Neural cell (in vitro differentiated cells): Measurements from ENCODE around the gene OAS1. TPM values are rescaled to one million over a fixed set of nuclear protein-coding genes. Genes with fewer than 3 reads are reported as not detected.

Experiments
- H2AFZ ChIP-seq: fragments of 200-600, 300-800 bp; sonication (generic), shearing (Covaris generic); 2 replicates; pipeline ENCODE4 v1.6.0; 2014; ENCODE audit warnings: low read depth, mild to moderate bottlenecking, antibody characterized with exemption, low read length, moderate library complexity
- H3F3A ChIP-seq: fragments of 200-600 bp; shearing (Covaris generic); 2 replicates; pipeline ENCODE4 v1.6.1; 2016; ENCODE audit warnings: mild to moderate bottlenecking, moderate library complexity, mixed read lengths, antibody characterized with exemption, low read length; ENCODE audit not compliant: insufficient read depth, poor library complexity, severe bottlenecking
- H3K27ac ChIP-seq: fragments of 200-600, 300-800 bp; sonication (generic), shearing (Covaris generic); 2 replicates; pipeline ENCODE4 v1.5.1; 2014; ENCODE audit warnings: mild to moderate bottlenecking, low read length, moderate library complexity
- H3K27me3 ChIP-seq: fragments of 300-800, 200-600 bp; sonication (generic), shearing (Covaris generic); 2 replicates; pipeline ENCODE4 v1.6.0; 2014; ENCODE audit warnings: mild to moderate bottlenecking, low read depth, low read length, moderate library complexity; ENCODE audit not compliant: insufficient read depth
- H3K36me3 ChIP-seq: fragments of 300-800, 200-600 bp; sonication (generic), shearing (Covaris generic); 2 replicates; pipeline ENCODE4 v1.5.1; 2014; ENCODE audit warnings: mild to moderate bottlenecking, antibody characterized with exemption, low read length, moderate library complexity; ENCODE audit not compliant: insufficient read depth
- H3K4me2 ChIP-seq: fragments of 300-800, 200-600 bp; sonication (generic), shearing (Covaris generic); 2 replicates; pipeline ENCODE4 v1.6.0; 2014; ENCODE audit warnings: mild to moderate bottlenecking, low read length
- H3K4me3 ChIP-seq: fragments of 300-800, 200-600 bp; sonication (generic), shearing (Covaris generic); 2 replicates; pipeline ENCODE4 v1.5.1; 2014; ENCODE audit warnings: mild to moderate bottlenecking, low read length, moderate library complexity
- H3K79me2 ChIP-seq: fragments of 200-600 bp; shearing (Covaris generic); replicated peaks from 2 replicates; pipeline ENCODE4 v1.6.0; 2014; ENCODE audit warnings: mild to moderate bottlenecking, low read length, moderate library complexity; ENCODE audit not compliant: insufficient read depth
- H3K9ac ChIP-seq: fragments of 300-800, 200-600 bp; sonication (generic), shearing (Covaris generic); 2 replicates; pipeline ENCODE4 v1.6.1; 2016; ENCODE audit warnings: mild to moderate bottlenecking, low read length, mixed read lengths
- H3K9me2 ChIP-seq: fragments of 200-600 bp; shearing (Covaris generic); 2 replicates; pipeline ENCODE4 v1.6.1; 2016; ENCODE audit warnings: mild to moderate bottlenecking, low read length, mixed read lengths; ENCODE audit not compliant: insufficient read depth
- H3K9me3 ChIP-seq: fragments of 200-600, 300-800 bp; sonication (generic), shearing (Covaris generic); 2 replicates; pipeline ENCODE4 v1.6.1; 2016; ENCODE audit warnings: mild to moderate bottlenecking, mixed run types, low read length, moderate library complexity, mixed read lengths
- H4K20me1 ChIP-seq: fragments of 200-600 bp; shearing (Covaris generic); 2 replicates; pipeline ENCODE4 v1.6.1; 2016; ENCODE audit warnings: mild to moderate bottlenecking, mixed run types; ENCODE audit not compliant: insufficient read depth
- CTCF ChIP-seq: fragments of 450-650 bp; IDR thresholded peaks from 2 replicates; pipeline ENCODE4 v1.5.1; 2014; ENCODE audit warnings: antibody characterized with exemption, mild to moderate bottlenecking, moderate library complexity; ENCODE audit not compliant: poor library complexity, severe bottlenecking
- EP300 ChIP-seq: fragments of 450-650 bp; conservative IDR thresholded peaks from 2 replicates; pipeline ENCODE4 v1.6.1; 2014; ENCODE audit warnings: antibody characterized with exemption, mild to moderate bottlenecking, moderate library complexity; ENCODE audit not compliant: poor library complexity, severe bottlenecking
- EZH2 ChIP-seq: fragments of 200-600, 300-800 bp; shearing (Covaris generic), sonication (generic); IDR thresholded peaks from 2 replicates; pipeline ENCODE4 v1.6.1; 2014; ENCODE audit warnings: antibody characterized with exemption, low read length, borderline replicate concordance, mild to moderate bottlenecking; ENCODE audit not compliant: insufficient read depth, poor library complexity, severe bottlenecking
- MXI1 ChIP-seq: fragments of 450-650 bp; conservative IDR thresholded peaks from 2 replicates; pipeline ENCODE4 v1.6.1; 2014; ENCODE audit warnings: antibody characterized with exemption, mild to moderate bottlenecking; ENCODE audit not compliant: poor library complexity, severe bottlenecking
- POLR2AphosphoS5 ChIP-seq: IDR thresholded peaks from 2 replicates; pipeline ENCODE4 v1.6.1; 2012
- RAD21 ChIP-seq: fragments of 450-650 bp; conservative IDR thresholded peaks from 2 replicates; pipeline ENCODE4 v1.6.1; 2014; ENCODE audit warnings: antibody characterized with exemption, mild to moderate bottlenecking, moderate library complexity
- REST ChIP-seq: IDR thresholded peaks from 2 replicates; pipeline ENCODE4 v1.6.1; 2012; ENCODE audit warnings: borderline replicate concordance
- SMC3 ChIP-seq: fragments of 450-650 bp; conservative IDR thresholded peaks from 2 replicates; pipeline ENCODE4 v1.6.1; 2014; ENCODE audit warnings: antibody characterized with exemption, mild to moderate bottlenecking, moderate library complexity; ENCODE audit not compliant: poor library complexity
- TAF1 ChIP-seq: IDR thresholded peaks from 2 replicates; pipeline ENCODE4 v1.6.1; 2012; ENCODE audit warnings: low read depth
- polyA plus RNA-seq: library from polyadenylated mRNA; depleted of rRNA; stranded (reverse); fragments of >200 nt; gene quantifications from 2 replicates; pipeline ENCODE4 v1.2.3, GENCODE V29; 2014

The OAS1 gene
- polyA plus RNA-seq, 1 donor from 2014 or later, result not detected

GRCh38 chr12:112941528-112942335 lies 35.0 kb downstream of the OAS1 start:
- TF ChIP-seq EZH2 (no peak), REST (no peak), EP300 (no peak), POLR2AphosphoS5 (no peak), TAF1 (no peak), CTCF (no peak), SMC3 (no peak), MXI1 (no peak), RAD21 (no peak)
- Histone ChIP-seq H4K20me1 (no peaks in the 10 kb centered on the region), H3K9ac (no peak overlapping the region)

GRCh38 chr12:112942572-112942971 lies 35.8 kb downstream of the OAS1 start:
- TF ChIP-seq EZH2, result no peak
- no peak for TF ChIP-seq SMC3
- no peak for TF ChIP-seq RAD21
- no peak for TF ChIP-seq EP300
- TF ChIP-seq TAF1, result no peak
- no peak for TF ChIP-seq CTCF
- no peak for TF ChIP-seq POLR2AphosphoS5
- no peak for TF ChIP-seq MXI1
- no peak for TF ChIP-seq REST
- Histone ChIP-seq H3F3A (no peaks in the 10 kb centered on the region), H3K9me2 (no peaks in the 10 kb centered on the region), H3K27ac (no peak overlapping the region), H3K4me3 (no peak overlapping the region), H2AFZ (no peak overlapping the region), H3K9ac (no peak overlapping the region), H3K9me3 (no peaks in the 10 kb centered on the region), H3K79me2 (no peaks in the 10 kb centered on the region), H4K20me1 (no peaks in the 10 kb centered on the region), H3K27me3 (peaks cover 15% of the 10 kb centered on the region), H3K4me2 (no peak overlapping the region), H3K36me3 (no peaks in the 10 kb centered on the region)

More at GRCh38 chr12:112941528-112942335, 35.0 kb downstream of the OAS1 start:
- no peak overlapping the region for H2AFZ ChIP-seq
- H3K4me2 ChIP-seq, result no peak overlapping the region
- H3K4me3 ChIP-seq, result no peak overlapping the region
- H3K9me2 ChIP-seq, result no peaks in the 10 kb centered on the region
- H3K27me3 ChIP-seq, result peaks cover 20% of the 10 kb centered on the region
- H3K36me3 ChIP-seq, result no peaks in the 10 kb centered on the region
- no peaks in the 10 kb centered on the region for H3K79me2 ChIP-seq
- H3K27ac ChIP-seq, result no peak overlapping the region
- H3K9me3 ChIP-seq, result no peaks in the 10 kb centered on the region
- H3F3A ChIP-seq, result no peaks in the 10 kb centered on the region
